Eye (tissue), 1 donor: ENCODE measurements around the gene CRISP1.
"Not testable (repeated sequence)": the region's sequence is repeated elsewhere in the genome, so short reads cannot be mapped to it uniquely, and the experiment has no call there.

Experiments used
- DNase-seq: peaks from one replicate; pipeline ENCODE4 v3.0.0-alpha.2; 2015

The CRISP1 gene

GRCh38 chr6:49866485-49866943 is at the start of gene CRISP1:
CRISP1 (minus strand) TSS chr6:49866535; CDS start chr6:49857400, 9,135 bp downstream.
- no peak for DNase-seq

- DNase-seq: peak; percentile 64
These were observed 48.7 kb upstream of the CRISP1 start for GRCh38 chr6:49915035-49915434.

- DNase-seq: peak; percentile 31
These were observed 47.5 kb upstream of the CRISP1 start for GRCh38 chr6:49913636-49914375.

- DNase-seq: no peak
These were observed 45.9 kb upstream of the CRISP1 start for GRCh38 chr6:49912196-49912595.

- no peak for DNase-seq
These were observed 44.9 kb upstream of the CRISP1 start for GRCh38 chr6:49911252-49911651.

GRCh38 chr6:49909563-49909962 is 43.2 kb upstream of the CRISP1 start:
- no peak for DNase-seq

GRCh38 chr6:49906526-49906925 is 40.2 kb upstream of the CRISP1 start:
- peak; percentile 65 for DNase-seq

- no peak for DNase-seq
These were observed 39.0 kb upstream of the CRISP1 start for GRCh38 chr6:49905296-49905695.

- DNase-seq: no peak
These were observed 36.5 kb upstream of the CRISP1 start for GRCh38 chr6:49902856-49903255.

GRCh38 chr6:49898904-49899566 is 32.7 kb upstream of the CRISP1 start:
- no peak for DNase-seq

GRCh38 chr6:49895553-49895952 is 29.2 kb upstream of the CRISP1 start:
- DNase-seq: not testable (repeated sequence)

- DNase-seq: no peak
These were observed 25.9 kb upstream of the CRISP1 start for GRCh38 chr6:49892280-49892679.

- DNase-seq: no peak
These were observed 24.7 kb upstream of the CRISP1 start for GRCh38 chr6:49890988-49891387.

GRCh38 chr6:49888742-49889431 is 22.6 kb upstream of the CRISP1 start:
- DNase-seq: no peak

GRCh38 chr6:49868951-49869529 is 2.7 kb upstream of the CRISP1 start:
- no peak for DNase-seq

GRCh38 chr6:49856282-49856681 is 10.1 kb downstream of the CRISP1 start:
- DNase-seq: no peak

GRCh38 chr6:49855221-49855620 is 11.1 kb downstream of the CRISP1 start:
- DNase-seq: no peak

GRCh38 chr6:49852975-49853374 is 13.4 kb downstream of the CRISP1 start:
- no peak for DNase-seq

- DNase-seq: peak; percentile 74
These were observed 17.0 kb downstream of the CRISP1 start for GRCh38 chr6:49849213-49849907.

GRCh38 chr6:49847673-49848072 is 18.7 kb downstream of the CRISP1 start:
- peak; percentile 22 for DNase-seq

- DNase-seq: no peak
These were observed 19.3 kb downstream of the CRISP1 start for GRCh38 chr6:49847014-49847413.

- DNase-seq: no peak
These were observed 24.9 kb downstream of the CRISP1 start for GRCh38 chr6:49841424-49841823.

GRCh38 chr6:49839957-49840356 is 26.4 kb downstream of the CRISP1 start:
- no peak for DNase-seq
